GM23338 (cell line): ENCODE results near the gene ANKH. TPM values are rescaled to one million over a fixed set of nuclear protein-coding genes. Genes with fewer than 3 reads are reported as not detected.

Experiments used
- ATAC-seq: fragments of 200-7000 bp; cut with Tn5 transposase; 3 replicates; pipeline ENCODE4 v1.9.1; 2020
- DNase-seq: peaks from one replicate; pipeline ENCODE4 v3.0.0-alpha.2; 2015; ENCODE audit warnings: low spot score
- H2AFZ ChIP-seq: fragments of 200-600 bp; sonication (generic); 2 replicates; pipeline ENCODE4 v1.8.0; 2016; ENCODE audit warnings: antibody characterized with exemption, mild to moderate bottlenecking, moderate library complexity
- H3F3A ChIP-seq: fragments of 200-600 bp; sonication (generic); replicated peaks from 2 replicates; pipeline ENCODE4 v1.8.0; 2017; ENCODE audit warnings: antibody characterized with exemption, mixed run types, low read depth
- H3K27ac ChIP-seq: fragments of 200-600 bp; sonication (generic); 2 replicates; pipeline ENCODE4 v1.6.1; 2016; ENCODE audit warnings: low read depth
- H3K27me3 ChIP-seq: fragments of 200-600 bp; sonication (generic); 2 replicates; pipeline ENCODE4 v1.8.0; 2016; ENCODE audit warnings: mild to moderate bottlenecking, mixed run types, moderate library complexity; ENCODE audit not compliant: insufficient read depth
- H3K36me3 ChIP-seq: fragments of 200-600 bp; sonication (generic); 2 replicates; pipeline ENCODE4 v1.8.0; 2016; ENCODE audit warnings: mild to moderate bottlenecking; ENCODE audit not compliant: insufficient read depth
- H3K4me1 ChIP-seq: fragments of 200-600 bp; sonication (generic); 2 replicates; pipeline ENCODE4 v1.8.0; 2016; ENCODE audit warnings: mild to moderate bottlenecking, moderate library complexity; ENCODE audit not compliant: insufficient read depth
- H3K4me2 ChIP-seq: fragments of 200-600 bp; sonication (generic); 2 replicates; pipeline ENCODE4 v1.7.1; 2017; ENCODE audit warnings: mixed run types
- H3K4me3 ChIP-seq: fragments of 200-600 bp; sonication (generic); 2 replicates; pipeline ENCODE4 v1.6.1; 2016; ENCODE audit warnings: mixed run types
- H3K79me2 ChIP-seq: fragments of 200-600 bp; sonication (generic); replicated peaks from 2 replicates; pipeline ENCODE4 v1.8.0; 2017; ENCODE audit warnings: mild to moderate bottlenecking; ENCODE audit not compliant: insufficient read depth
- H3K9me2 ChIP-seq: fragments of 200-600 bp; sonication (generic); 2 replicates; pipeline ENCODE4 v1.8.0; 2017; ENCODE audit not compliant: insufficient read depth
- H4K20me1 ChIP-seq: fragments of 200-600 bp; sonication (generic); replicated peaks from 2 replicates; pipeline ENCODE4 v1.8.0; 2017; ENCODE audit warnings: mild to moderate bottlenecking; ENCODE audit not compliant: insufficient read depth
- H3K27ac Mint-ChIP-seq: 2 replicates; pipeline ENCODE4 v1.8.0; 2020; ENCODE audit warnings: inconsistent platforms, mild to moderate bottlenecking, moderate library complexity, mixed read lengths
- H3K27me3 Mint-ChIP-seq: 3 replicates; pipeline ENCODE4 v1.8.0; 2022; ENCODE audit warnings: low read depth, mild to moderate bottlenecking, moderate library complexity, mixed read lengths, inconsistent platforms; ENCODE audit not compliant: insufficient read depth, poor library complexity
- H3K36me3 Mint-ChIP-seq: 3 replicates; pipeline ENCODE4 v1.8.0; 2021; ENCODE audit warnings: low read depth, mild to moderate bottlenecking, inconsistent platforms, moderate library complexity, mixed read lengths
- H3K4me1 Mint-ChIP-seq: 3 replicates; pipeline ENCODE4 v1.8.0; 2020; ENCODE audit warnings: mild to moderate bottlenecking, inconsistent platforms, mixed read lengths
- H3K4me3 Mint-ChIP-seq: 3 replicates; pipeline ENCODE4 v1.8.0; 2021; ENCODE audit warnings: moderate library complexity, mild to moderate bottlenecking, inconsistent platforms, mixed read lengths
- H3K9me3 Mint-ChIP-seq: 3 replicates; pipeline ENCODE4 v1.8.0; 2020; ENCODE audit warnings: moderate library complexity, mild to moderate bottlenecking, inconsistent platforms, mixed read lengths
- EZH2 ChIP-seq: fragments of 200-600 bp; sonication (generic); IDR thresholded peaks from one replicate; pipeline ENCODE4 v1.8.0; 2017; ENCODE audit warnings: antibody characterized with exemption, mild to moderate bottlenecking, low read depth; ENCODE audit not compliant: unreplicated experiment
- NANOG ChIP-seq: IDR thresholded peaks from 2 replicates; pipeline ENCODE4 v1.6.1; 2016; ENCODE audit warnings: antibody characterized with exemption, borderline replicate concordance
- POLR2AphosphoS5 ChIP-seq: IDR thresholded peaks from 2 replicates; pipeline ENCODE4 v1.6.1; 2016; ENCODE audit warnings: antibody characterized with exemption, low read depth
- STAT1 ChIP-seq: IDR thresholded peaks from one replicate; pipeline ENCODE4 v1.6.1; 2016; ENCODE audit warnings: antibody characterized with exemption; ENCODE audit not compliant: unreplicated experiment
- ZNF462 ChIP-seq: fragments of 250-450 bp; sonication (Bioruptor Pico); IDR thresholded peaks from 2 replicates; pipeline ENCODE4 v1.5.0; 2020; ENCODE audit warnings: mild to moderate bottlenecking, moderate library complexity
- polyA plus RNA-seq: library from polyadenylated mRNA; unstranded; fragments of >200 nt; fragmentation: Nextera tagmentation; extraction: Ambion mirVana; gene quantifications from 2 replicates; pipeline ENCODE4 v1.2.1, GENCODE V29; 2016
- total RNA-seq: library from RNA; depleted of rRNA; stranded (reverse); fragments of >200 nt; shearing (Covaris generic); gene quantifications from 2 replicates; pipeline ENCODE4 v1.2.3, GENCODE V29; 2014

ANKH gene
- total and polyA plus RNA-seq, 2 experiments from 2014 or later: 5.0 to 6.1 TPM

GRCh38 chr5:14881826-14882225, 10.2 kb upstream of the ANKH start (continued):
- TF ChIP-seq EZH2: no peak
- TF ChIP-seq POLR2AphosphoS5: no peak
- TF ChIP-seq NANOG: no peak
- no peak for TF ChIP-seq ZNF462 (CRISPR knock-in tag)

GRCh38 chr5:14880688-14881087, 9.1 kb upstream of the ANKH start:
- Mint-ChIP-seq H3K4me1 (peaks cover 3% of the 10 kb centered on the region; the same call in 2 of the 3 replicates), H3K27me3 (peaks cover 5% of the 10 kb centered on the region), H3K27ac (no peak overlapping the region), H3K36me3 (no peaks in the 10 kb centered on the region), H3K4me3 (no peak overlapping the region), H3K9me3 (no peaks in the 10 kb centered on the region; the same call in 2 of the 3 replicates)
- TF ChIP-seq STAT1: no peak
- Histone ChIP-seq H3K79me2 (no peaks in the 10 kb centered on the region), H3K4me1 (no peaks in the 10 kb centered on the region), H3K27ac (no peak overlapping the region), H3F3A (no peaks in the 10 kb centered on the region), H2AFZ (no peak overlapping the region), H3K4me2 (no peak overlapping the region), H3K4me3 (no peak overlapping the region), H4K20me1 (no peaks in the 10 kb centered on the region), H3K9me2 (0 out of 2 replicates have a peak, but pooled peaks cover 3% of the 10 kb centered on the region), H3K27me3 (no peaks in the 10 kb centered on the region), H3K36me3 (no peaks in the 10 kb centered on the region)
- no peak for DNase-seq
- ATAC-seq: no peak
